K562 treated with DMSO at 1 percent for 48 hours (cell line): Measurements from ENCODE around the gene JMJD1C. TPM values are rescaled to one million over a fixed set of nuclear protein-coding genes. Genes with fewer than 3 reads are reported as not detected.

Experiments used
- total RNA-seq: library from RNA; unstranded; fragments of 300-600 nt; gene quantifications from 2 replicates; pipeline ENCODE4 v1.2.3, GENCODE V29; 2022; ENCODE audit warnings: low replicate concordance; ENCODE audit errors: extremely low read depth

Gene JMJD1C, protein sequence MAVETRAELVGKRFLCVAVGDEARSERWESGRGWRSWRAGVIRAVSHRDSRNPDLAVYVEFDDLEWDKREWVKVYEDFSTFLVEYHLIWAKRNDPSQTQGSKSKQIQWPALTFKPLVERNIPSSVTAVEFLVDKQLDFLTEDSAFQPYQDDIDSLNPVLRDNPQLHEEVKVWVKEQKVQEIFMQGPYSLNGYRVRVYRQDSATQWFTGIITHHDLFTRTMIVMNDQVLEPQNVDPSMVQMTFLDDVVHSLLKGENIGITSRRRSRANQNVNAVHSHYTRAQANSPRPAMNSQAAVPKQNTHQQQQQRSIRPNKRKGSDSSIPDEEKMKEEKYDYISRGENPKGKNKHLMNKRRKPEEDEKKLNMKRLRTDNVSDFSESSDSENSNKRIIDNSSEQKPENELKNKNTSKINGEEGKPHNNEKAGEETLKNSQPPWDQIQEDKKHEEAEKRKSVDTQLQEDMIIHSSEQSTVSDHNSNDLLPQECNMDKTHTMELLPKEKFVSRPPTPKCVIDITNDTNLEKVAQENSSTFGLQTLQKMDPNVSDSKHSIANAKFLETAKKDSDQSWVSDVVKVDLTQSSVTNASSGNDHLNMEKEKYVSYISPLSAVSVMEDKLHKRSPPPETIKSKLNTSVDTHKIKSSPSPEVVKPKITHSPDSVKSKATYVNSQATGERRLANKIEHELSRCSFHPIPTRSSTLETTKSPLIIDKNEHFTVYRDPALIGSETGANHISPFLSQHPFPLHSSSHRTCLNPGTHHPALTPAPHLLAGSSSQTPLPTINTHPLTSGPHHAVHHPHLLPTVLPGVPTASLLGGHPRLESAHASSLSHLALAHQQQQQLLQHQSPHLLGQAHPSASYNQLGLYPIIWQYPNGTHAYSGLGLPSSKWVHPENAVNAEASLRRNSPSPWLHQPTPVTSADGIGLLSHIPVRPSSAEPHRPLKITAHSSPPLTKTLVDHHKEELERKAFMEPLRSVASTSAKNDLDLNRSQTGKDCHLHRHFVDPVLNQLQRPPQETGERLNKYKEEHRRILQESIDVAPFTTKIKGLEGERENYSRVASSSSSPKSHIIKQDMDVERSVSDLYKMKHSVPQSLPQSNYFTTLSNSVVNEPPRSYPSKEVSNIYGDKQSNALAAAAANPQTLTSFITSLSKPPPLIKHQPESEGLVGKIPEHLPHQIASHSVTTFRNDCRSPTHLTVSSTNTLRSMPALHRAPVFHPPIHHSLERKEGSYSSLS (N-terminal part only)
- total RNA-seq: not detected in 2 replicates

GRCh38 chr10:63465293-63466143, at the start of gene JMJD1C:
Gene JMJD1C (minus strand): TSS chr10:63465977. CDS start chr10:63465662, 315 bp downstream.

DNA sequence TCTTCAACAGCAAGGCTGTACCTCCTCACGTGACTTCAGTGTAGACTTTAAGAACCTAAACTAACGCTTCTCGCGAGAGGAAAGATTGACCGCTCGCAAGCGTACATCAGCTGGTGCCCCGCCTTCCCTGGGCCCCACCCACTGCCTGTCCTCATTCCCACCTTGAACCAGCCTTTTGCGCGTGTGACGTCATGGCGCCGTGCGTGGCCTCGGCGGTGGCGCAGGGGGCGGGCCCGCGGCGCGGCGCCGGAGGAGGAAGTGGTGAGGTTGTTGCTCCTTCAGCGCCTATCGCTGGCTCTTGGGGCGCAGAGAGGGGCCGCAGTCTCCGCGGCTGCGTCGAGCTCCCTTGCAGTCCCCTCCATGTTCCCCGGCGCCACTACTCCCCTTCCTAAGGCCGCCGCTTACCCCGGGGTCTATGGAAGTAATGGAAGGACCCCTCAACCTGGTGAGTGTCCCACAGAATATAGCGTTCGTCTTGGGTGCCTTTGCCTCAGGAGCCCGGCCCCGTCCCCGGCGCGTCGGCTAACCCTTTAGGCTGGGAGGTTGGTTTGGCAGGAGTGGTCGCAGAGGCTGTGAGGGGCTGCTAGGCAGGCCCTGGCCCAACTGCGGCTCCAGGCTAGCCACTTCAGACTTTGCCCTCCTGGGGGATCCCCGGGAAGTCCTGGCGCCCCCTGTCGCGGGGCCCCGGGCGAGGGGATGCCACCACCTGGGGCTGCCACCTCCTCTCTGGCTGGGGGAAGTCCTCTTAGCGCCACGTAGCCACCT, 332.5 kb downstream of the JMJD1C start, which contains the start of gene NRBF2:
Gene NRBF2 (plus strand): TSS at position 273 of the 765 bp plus-strand sequence. CDS start 143 bp downstream, at position 416.

Other genes starting within 250 kb of the JMJD1C start
- gene REEP3, start 55.4 kb upstream of the JMJD1C start, total RNA-seq: not detected in 2 replicates